A673 (cell line): ENCODE results near the gene ABCC10. TPM values are rescaled to one million over a fixed set of nuclear protein-coding genes. Genes with fewer than 3 reads are reported as not detected.

Experiments used
- BruUV-seq: library from RNA; stranded (reverse); fragments of 400-500 nt; replicated peaks from 2 replicates; lab custom pipeline; 2021; lab: Mats Ljungman, UMichigan
- CTCF ChIA-PET: fragments of 300-600 bp; sonication (Branson Sonifier 250); formaldehyde crosslinking; loops from one replicate; lab custom pipeline; 2022; ENCODE audit warnings: antibody characterized with exemption; lab: Charles Lee
- POLR2A ChIA-PET: fragments of 300-600 bp; sonication (Branson Sonifier 250); formaldehyde crosslinking; loops from one replicate; lab custom pipeline; 2022; ENCODE audit warnings: antibody characterized with exemption; ENCODE audit not compliant: low non-redundant PET; lab: Charles Lee
- DNase-seq: peaks from one replicate; pipeline ENCODE4 v3.0.0-alpha.2; 2015; ENCODE audit warnings: low spot score
- H3K27ac ChIP-seq: fragments of 200-600 bp; sonication (generic); 2 replicates; pipeline ENCODE4 v1.5.1; 2016; ENCODE audit warnings: mixed run types, low read depth, mild to moderate bottlenecking, mixed read lengths, antibody characterized with exemption, low read length; ENCODE audit not compliant: poor library complexity, severe bottlenecking
- H3K27me3 ChIP-seq: fragments of 200-600 bp; sonication (generic); replicated peaks from 2 replicates; pipeline ENCODE4 v1.6.1; 2017; ENCODE audit warnings: mixed run types, low read depth, mild to moderate bottlenecking, mixed read lengths, antibody characterized with exemption, low read length; ENCODE audit not compliant: insufficient read depth, poor library complexity
- H3K36me3 ChIP-seq: fragments of 200-600 bp; sonication (generic); 2 replicates; pipeline ENCODE4 v1.6.1; 2016; ENCODE audit warnings: mixed run types, mild to moderate bottlenecking, mixed read lengths, antibody characterized with exemption, low read length; ENCODE audit not compliant: insufficient read depth, poor library complexity, severe bottlenecking
- H3K4me1 ChIP-seq: fragments of 200-600 bp; sonication (generic); 2 replicates; pipeline ENCODE4 v1.6.1; 2017; ENCODE audit warnings: mixed run types, mild to moderate bottlenecking, mixed read lengths, antibody characterized with exemption, low read length; ENCODE audit not compliant: insufficient read depth, poor library complexity, severe bottlenecking
- H3K4me3 ChIP-seq: fragments of 200-600 bp; sonication (generic); 2 replicates; pipeline ENCODE4 v1.5.1; 2016; ENCODE audit warnings: low read depth, mixed run types, mild to moderate bottlenecking, mixed read lengths, low read length; ENCODE audit not compliant: poor library complexity, severe bottlenecking
- H3K9me3 ChIP-seq: fragments of 200-600 bp; sonication (generic); 2 replicates; pipeline ENCODE4 v1.6.1; 2016; ENCODE audit warnings: mixed run types, low read depth, mild to moderate bottlenecking, mixed read lengths, antibody characterized with exemption, low read length; ENCODE audit not compliant: poor library complexity, severe bottlenecking
- EZH2 ChIP-seq: fragments of 200-600 bp; sonication (generic); IDR thresholded peaks from 2 replicates; pipeline ENCODE4 v1.6.1; 2017; ENCODE audit warnings: borderline replicate concordance, low read depth, mild to moderate bottlenecking, mixed read lengths, antibody characterized with exemption, low read length; ENCODE audit not compliant: poor library complexity, severe bottlenecking
- intact Hi-C: fragments of 100-400 bp; cut with micrococcal nuclease; formaldehyde crosslinking; loops from one replicate; pipeline ENCODE4 v1.10.0; 2022; ENCODE audit not compliant: unreplicated experiment
- microRNA-seq: library from miRNA; unstranded; fragments of <30 nt; microRNA quantifications from one replicate; pipeline ENCODE4 v1.2.0, GENCODE V29; 2021
- total RNA-seq: library from RNA; stranded (reverse); gene quantifications from 2 replicates; pipeline ENCODE4 v1.2.3, GENCODE V29; 2021
- TF ChIP-seq, protein P1 (sequence below): fragments of 300-800, 200-600 bp; sonication (generic); conservative IDR thresholded peaks from 2 replicates; pipeline ENCODE4 v1.5.1; 2017; ENCODE audit warnings: low read depth, mild to moderate bottlenecking, antibody characterized with exemption, low read length, moderate library complexity, mixed read lengths

ABCC10 gene
- total RNA-seq, 1 experiment from 2014 or later: 46.4 TPM

DNA sequence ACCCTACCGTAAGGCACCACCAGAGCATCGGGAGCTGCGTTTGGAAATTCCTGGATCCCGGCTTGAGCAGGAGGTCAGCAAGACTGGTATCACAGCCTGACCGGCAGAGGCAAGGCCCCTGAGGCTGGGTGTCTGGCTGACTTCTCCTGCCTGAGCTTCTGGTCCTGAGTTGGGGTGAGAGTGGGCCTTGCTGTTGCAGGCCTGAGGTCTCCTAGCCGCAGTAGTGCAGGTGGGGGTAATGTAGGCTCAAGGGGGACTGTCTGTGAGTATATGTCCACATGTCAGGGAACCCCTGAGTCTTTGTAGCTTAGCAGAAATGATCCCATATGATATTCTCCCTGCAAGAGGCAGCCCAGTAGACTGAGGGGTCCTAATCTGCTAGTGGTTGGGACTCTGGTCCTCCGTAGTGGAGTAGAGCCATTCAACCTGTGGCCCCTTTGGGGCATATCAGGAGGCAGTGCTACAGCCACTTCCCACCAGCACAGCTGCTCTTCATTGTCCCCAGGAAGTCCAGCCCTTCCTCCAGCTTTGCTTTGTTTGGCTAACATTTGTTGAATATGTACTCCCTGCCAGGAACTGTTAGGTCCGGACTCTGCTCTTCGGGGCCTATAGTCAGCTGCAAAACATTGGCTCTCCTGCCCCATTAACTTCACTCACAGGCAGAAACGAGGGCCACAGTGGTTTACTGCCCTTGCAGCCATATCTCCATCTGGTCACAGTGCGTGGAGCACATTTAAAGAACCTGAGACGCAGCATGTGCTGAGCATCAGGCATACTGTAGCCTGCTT, 71.9 kb downstream of the ABCC10 start:
- DNase-seq: no peak
- Histone ChIP-seq H3K4me3 (no peak overlapping the region), H3K27me3 (no peaks in the 10 kb centered on the region), H3K4me1 (peaks cover 10% of the 10 kb centered on the region), H3K9me3 (no peaks in the 10 kb centered on the region), H3K36me3 (peaks cover 45% of the 10 kb centered on the region), H3K27ac (no peak overlapping the region)
- POLR2A ChIA-PET: no interaction called here
- TF ChIP-seq, protein P1, sequence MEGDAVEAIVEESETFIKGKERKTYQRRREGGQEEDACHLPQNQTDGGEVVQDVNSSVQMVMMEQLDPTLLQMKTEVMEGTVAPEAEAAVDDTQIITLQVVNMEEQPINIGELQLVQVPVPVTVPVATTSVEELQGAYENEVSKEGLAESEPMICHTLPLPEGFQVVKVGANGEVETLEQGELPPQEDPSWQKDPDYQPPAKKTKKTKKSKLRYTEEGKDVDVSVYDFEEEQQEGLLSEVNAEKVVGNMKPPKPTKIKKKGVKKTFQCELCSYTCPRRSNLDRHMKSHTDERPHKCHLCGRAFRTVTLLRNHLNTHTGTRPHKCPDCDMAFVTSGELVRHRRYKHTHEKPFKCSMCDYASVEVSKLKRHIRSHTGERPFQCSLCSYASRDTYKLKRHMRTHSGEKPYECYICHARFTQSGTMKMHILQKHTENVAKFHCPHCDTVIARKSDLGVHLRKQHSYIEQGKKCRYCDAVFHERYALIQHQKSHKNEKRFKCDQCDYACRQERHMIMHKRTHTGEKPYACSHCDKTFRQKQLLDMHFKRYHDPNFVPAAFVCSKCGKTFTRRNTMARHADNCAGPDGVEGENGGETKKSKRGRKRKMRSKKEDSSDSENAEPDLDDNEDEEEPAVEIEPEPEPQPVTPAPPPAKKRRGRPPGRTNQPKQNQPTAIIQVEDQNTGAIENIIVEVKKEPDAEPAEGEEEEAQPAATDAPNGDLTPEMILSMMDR: no peak
- no peak for TF ChIP-seq EZH2
- intact Hi-C loops: no loop called here
- BruUV-seq: no TSS peak
- CTCF ChIA-PET: interaction anchor here (0.5 kb wide), 1 partner anchor 164 kb away, joined by 3 read pairs; no protein-coding TSS in a partner anchor

Small RNA genes within 50 kb of the gene (microRNA-seq; reads per million reads assigned to microRNA genes)
- gene MIR6780B: 2.4 reads per million

Other genes with a start within 250 kb of the ABCC10 start
- gene CUL9, start 245.3 kb upstream of the ABCC10 start, total RNA-seq: 38.7 and 50.7 TPM in 2 replicates
- 55.1 and 69.4 TPM in 2 replicates for gene DNPH1, start 198.1 kb upstream of the ABCC10 start, total RNA-seq
- gene TTBK1, start 184.1 kb upstream of the ABCC10 start, total RNA-seq: not detected in 2 replicates
- gene SLC22A7, start 129.3 kb upstream of the ABCC10 start, total RNA-seq: not detected in 2 replicates
- gene CRIP3, start 118.7 kb upstream of the ABCC10 start, total RNA-seq: 2.4 TPM in 2 replicates
- 22.6 and 23.8 TPM in 2 replicates for gene ZNF318, start 57.9 kb upstream of the ABCC10 start, total RNA-seq
- 0.37 and 0.67 TPM in 2 replicates for gene DLK2, start 28.0 kb downstream of the ABCC10 start, total RNA-seq
- gene TJAP1, start 50.0 kb downstream of the ABCC10 start, total RNA-seq: 39.1 and 46.0 TPM in 2 replicates
- gene LRRC73, start 82.8 kb downstream of the ABCC10 start, total RNA-seq: 0.58 and 0.94 TPM in 2 replicates
- gene YIPF3, start 89.4 kb downstream of the ABCC10 start, total RNA-seq: 75.1 and 84.2 TPM in 2 replicates
- 64.1 and 75.4 TPM in 2 replicates for gene POLR1C, start 89.5 kb downstream of the ABCC10 start, total RNA-seq
- 109 and 111 TPM in 2 replicates for gene XPO5, start 148.5 kb downstream of the ABCC10 start, total RNA-seq
- 20.0 and 24.9 TPM in 2 replicates for gene POLH, start 148.6 kb downstream of the ABCC10 start, total RNA-seq
- 59.4 and 72.1 TPM in 2 replicates for gene GTPBP2, start 201.7 kb downstream of the ABCC10 start, total RNA-seq
- gene MAD2L1BP, start 208.3 kb downstream of the ABCC10 start, total RNA-seq: 52.0 and 55.3 TPM in 2 replicates
- gene RSPH9, start 217.5 kb downstream of the ABCC10 start, total RNA-seq: 0.11 TPM in 2 replicates